ENCODE measurements around the gene DNAH9. TPM values are rescaled to one million over a fixed set of nuclear protein-coding genes. Genes with fewer than 3 reads are reported as not detected.

The DNAH9 gene
- total RNA-seq, 1 donor from 2014 or later = under 0.01 TPM

DNA sequence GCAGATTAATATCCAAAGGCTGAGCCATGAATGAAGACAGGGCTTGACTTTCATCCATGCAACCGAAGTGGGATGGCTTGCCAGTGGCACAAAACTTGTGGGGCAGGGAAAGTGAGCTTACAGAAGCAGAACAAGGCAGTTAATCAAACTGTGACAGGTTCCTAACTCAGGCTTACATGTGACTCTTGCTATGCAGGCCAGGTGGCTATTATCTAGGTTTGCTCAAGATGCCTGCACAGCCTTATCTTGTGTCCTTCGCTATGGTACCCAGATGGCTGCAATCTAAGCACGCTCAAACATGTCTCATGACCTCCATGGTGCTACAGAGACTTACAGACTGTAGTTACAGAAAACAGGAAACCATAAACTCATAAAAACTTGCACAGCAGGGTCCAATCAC lies 8.6 kb upstream of the DNAH9 start:
- no peak for DNase-seq (ENCODE audit: low read depth in 2 of 2)

DNA sequence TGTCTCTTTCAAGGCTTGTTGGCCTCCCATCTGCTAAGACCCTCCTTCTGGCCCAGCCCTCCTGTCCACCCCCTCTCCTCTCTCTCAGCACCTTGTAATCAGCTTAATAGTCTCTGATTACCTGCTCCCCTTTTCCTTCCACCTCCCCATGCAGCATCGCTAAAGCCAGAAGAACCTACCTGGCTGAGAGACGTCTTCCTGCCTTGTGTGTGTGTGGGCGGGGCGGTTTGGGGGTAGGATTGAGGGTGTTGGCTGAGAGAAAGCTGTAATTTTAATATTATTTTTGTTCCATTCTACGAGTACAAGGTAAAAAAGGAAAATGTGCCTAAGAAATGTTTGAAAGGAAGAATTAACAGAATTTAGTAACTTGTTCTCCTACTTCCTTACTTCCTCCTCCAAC lies 3.4 kb downstream of the DNAH9 start:
- no peak for DNase-seq (ENCODE audit: low read depth in 2 of 2)

DNA sequence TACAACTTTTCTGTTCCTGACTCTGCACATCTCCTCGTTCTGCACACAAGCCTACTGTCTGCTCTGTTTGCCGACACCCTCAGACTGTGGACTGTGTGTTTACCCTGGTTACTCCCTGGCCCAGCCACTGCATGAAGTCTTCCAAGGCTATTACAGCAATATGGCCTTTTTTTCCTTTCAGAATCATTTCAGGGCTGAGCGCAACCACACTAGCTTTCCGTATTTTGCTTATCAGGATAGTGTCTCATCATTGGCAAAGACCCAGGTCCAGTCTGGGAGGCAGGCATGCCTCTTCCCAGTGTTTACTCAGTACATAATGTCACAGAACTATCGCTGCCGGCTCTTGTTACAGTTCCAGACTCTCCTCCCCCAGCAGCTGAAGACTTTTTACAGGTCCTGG lies 10.1 kb downstream of the DNAH9 start:
- DNase-seq (ENCODE audit: low read depth in 2 of 2) = no peak

DNA sequence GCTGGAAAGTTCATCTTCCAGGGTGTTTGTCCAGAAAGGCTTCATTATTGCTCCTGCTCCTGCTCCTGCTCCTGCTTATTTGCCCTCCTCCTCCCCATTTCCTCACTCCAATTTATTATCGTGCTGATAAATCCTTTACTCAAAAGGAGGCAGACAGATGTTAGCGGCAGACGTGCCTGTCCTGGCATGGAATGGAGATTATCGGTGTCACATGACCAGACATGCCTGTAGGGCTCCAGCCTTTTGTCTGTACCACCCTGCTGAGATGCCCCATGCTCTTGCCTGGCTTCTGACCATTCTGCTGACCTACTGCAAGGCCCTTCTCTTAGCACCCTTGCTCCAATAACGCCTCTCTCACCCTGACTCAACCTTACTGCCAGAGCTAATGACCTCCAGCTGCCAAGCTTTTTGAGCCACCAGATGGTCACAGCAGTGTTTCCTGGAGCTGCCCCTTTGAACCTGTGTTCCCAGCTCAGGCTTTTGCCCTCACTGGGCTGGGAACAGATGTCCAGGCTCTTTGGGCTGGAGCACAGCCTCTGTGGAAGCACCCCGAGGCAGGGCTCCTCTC lies 12.8 kb downstream of the DNAH9 start:
- no peak for DNase-seq (ENCODE audit: low read depth in 2 of 2)

DNA sequence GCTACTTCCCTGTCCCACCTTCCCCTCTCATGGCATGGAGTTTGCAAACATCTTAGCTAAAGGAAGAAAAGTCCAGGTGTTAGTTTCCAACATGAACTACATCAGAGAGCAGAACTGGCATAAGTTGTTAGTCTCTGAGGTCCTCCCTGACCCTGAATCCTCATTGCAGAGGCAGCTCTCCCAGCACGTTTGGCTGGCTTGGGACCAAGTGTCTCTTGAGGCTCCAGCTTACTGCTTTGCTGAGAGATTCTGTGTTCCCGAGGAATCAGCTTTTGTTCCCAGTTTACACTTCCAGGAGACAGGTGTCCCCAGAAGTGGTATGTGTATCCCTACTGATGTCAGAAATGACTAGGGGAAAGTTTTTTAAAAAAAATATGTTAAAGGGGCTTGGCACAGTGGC lies 14.7 kb downstream of the DNAH9 start:
- DNase-seq (ENCODE audit: low read depth in 2 of 2) = no peak

DNA sequence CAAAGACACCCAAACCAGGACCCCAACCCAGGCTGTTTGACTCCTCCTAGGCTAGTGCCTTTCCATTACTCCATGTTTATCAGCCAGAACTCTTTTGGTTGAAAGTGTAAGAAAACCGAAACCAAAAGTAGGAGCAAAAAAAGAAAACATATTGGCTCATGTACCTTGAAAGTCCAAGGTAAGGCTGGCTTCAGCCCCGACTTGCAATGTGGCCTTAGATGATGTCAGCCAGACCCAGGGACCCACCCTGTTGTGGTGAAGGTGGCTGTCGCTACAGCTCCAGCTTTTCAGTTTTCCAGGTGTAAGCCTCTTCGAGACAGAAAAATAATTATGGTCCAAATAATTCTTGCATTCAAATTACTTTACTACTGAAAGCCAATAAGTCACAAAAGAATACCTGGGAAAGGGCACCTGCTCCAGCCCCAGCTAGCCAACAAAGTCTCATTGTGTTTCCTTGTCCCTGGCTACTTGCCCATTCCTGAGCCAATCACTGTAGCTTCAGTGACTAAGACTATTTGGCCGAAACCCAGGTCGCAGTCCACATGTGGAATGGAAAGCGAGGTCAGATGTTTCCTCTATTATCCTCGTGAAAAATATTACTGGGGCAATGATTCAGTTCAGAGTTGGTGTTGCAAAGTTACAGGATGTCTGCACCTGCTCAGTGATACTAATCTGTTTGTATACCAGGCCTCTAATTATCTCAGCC lies 20.7 kb downstream of the DNAH9 start:
- DNase-seq (ENCODE audit: low read depth in 2 of 2) = peak; percentile 36 to 45

DNA sequence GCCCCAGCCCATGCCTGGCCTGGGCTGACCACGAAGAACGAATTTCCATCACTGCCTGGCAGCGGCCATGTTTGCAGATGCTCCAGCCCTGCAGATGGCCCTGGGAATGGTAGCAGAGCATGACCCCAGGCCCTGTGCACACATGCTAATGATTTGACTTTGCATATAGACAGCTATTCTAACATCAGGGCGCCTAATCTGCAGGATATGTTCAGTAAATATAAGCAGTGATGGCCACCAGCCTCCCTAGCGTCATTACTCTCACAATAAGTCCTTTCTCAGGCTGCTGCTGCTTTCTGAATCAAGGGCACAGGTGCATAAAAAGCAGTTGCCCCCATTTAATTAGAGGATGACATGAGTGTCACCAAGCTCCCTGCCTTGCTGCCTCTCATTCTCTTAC lies 24.2 kb downstream of the DNAH9 start:
- DNase-seq (ENCODE audit: low read depth in 2 of 2) = no peak

DNA sequence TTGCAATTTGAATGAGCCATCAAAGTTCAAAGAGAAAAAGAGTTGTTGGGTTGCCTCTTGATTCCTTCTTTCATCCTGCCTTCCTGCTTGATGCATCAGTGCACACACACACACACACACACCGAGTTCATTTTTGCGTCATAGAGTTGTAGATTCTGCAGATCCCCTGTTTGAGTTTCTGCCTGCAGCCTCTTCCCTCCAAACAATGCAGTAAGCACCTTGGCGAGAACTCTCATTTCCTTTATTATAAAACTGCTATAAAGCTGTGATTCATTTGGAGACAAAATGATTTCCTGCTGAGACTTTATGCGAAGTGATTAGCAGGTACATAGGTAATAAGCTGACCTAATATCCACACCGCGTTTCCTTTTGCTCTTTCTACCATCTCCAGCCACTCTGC lies 26.7 kb downstream of the DNAH9 start:
- no peak for DNase-seq (ENCODE audit: low read depth in 2 of 2)

DNA sequence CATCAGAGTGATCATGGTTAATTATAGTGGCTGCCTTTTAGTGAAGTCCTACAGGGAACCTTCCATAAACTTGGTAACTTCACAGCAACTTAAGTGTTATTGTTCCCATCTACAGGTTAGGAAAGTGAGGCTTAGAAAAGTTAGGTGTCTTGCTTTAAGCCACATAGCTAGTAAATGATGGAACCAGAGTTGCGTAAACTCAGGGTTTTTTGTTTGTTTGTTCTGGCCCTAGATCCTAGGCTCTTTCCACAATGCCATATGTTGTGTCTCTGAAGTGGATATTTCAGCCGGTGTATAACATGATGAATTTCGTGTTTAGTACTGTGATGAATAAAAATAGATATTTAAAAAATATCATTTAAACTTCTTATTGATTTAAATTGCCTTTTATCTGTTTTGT lies 27.6 kb downstream of the DNAH9 start:
- DNase-seq (ENCODE audit: low read depth in 2 of 2) = no peak

DNA sequence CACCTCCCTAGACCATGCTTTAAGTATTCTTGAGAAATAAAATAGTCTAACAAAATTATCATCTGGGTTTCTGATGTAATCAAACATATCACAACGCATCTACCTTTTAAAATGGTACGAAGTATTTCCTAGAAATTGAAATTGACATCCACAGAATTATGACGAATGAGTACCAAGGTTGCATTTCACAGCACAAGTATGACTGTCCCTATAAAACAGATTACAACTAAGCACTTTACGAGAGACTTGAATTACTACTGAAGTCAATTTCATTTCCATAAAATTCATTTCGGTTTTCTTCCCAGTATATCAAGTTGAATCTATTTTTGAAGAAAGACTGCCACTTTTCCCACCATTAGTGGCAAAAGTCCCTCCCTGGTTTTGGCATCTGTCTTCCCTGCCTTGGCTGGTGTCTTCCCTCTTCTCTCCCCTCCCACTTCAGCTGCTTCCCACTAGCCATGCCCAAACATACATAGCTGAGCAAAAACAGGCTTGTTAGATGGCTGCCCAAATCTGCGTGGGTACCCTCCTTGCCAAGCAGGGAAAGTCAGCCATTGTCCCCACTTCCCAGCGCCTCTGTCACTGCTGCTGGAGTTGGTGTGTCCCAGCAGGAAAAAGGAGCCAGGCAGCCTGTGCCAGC lies 29.2 kb downstream of the DNAH9 start:
- no peak for DNase-seq (ENCODE audit: low read depth in 2 of 2)

DNA sequence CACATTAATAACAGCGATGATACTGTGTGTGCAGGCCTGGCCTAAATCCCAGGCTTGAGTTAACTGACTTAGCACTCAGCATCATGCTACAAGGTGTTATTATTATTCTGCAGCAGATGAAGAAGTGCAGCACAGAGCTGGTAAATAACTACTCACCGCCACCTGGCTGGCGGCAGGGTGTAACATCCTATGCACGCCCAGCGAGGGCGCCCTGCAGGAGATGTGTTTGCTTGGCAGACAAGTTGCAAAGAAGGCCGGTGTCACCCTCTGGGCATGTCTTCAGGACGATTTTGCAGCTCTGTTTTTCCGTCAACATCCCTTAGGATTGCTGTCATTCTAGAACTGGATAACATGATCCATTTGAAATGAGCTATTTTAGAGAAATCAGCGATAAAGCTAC lies 30.1 kb downstream of the DNAH9 start:
- DNase-seq (ENCODE audit: low read depth in 2 of 2) = no peak

DNA sequence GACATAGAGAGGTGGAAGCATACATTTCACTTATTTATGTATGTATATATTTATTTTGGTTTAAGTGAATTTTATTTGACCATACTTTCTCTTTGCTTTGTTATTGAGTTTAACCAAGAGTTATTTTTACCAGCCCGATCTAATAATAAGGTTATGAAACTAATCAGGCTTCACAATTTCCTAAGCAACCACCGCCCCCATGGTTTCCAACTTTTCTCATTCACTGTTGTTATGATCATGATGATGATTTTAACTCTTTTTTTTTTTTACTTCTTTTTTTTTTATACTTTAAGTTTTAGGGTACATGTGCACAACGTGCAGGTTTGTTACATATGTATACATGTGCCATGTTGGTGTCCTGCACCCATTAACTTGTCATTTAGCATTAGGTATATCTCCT lies 30.6 kb downstream of the DNAH9 start:
- no peak for DNase-seq (ENCODE audit: low read depth in 2 of 2)

DNA sequence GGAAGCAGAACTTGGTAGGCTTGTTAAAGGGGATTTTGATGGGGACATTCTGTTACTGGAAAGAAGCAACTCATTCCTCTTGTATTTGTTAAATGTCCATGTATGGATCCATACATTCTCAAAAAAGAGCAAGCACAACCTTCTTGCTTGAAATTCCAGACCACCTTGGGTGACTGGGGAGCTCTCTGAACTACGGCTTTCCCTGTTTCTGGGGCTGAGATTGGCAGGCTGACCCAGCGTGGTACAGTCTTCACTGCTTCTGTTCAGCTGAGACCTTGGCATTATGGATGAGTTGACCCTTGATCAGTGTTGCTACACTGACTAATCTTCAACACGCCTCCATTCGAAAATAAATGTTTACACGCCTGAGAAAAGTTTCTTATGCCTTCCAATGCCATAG lies 38.5 kb downstream of the DNAH9 start:
- no peak for DNase-seq (ENCODE audit: low read depth in 2 of 2)

DNA sequence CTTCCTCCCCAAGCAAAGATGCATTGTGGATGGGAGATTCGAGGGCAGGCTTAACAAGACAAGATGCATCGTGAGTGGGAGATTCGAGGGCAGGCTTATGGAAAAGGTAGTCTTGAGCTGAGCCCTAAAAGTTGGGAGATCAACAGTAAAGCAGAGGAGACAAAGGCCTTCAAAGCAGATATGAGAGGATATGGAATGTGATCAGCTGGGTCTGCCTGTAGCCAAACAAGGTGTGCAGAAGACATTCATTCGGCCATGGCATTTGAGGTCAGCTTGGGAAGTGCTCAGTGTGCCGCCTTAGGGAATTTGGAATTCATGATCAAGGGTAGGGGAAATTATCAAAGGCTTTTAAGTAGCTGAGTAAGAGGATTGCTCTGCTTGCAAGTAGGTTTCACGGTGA lies 39.5 kb downstream of the DNAH9 start:
- no peak for DNase-seq (ENCODE audit: low read depth in 2 of 2)

DNA sequence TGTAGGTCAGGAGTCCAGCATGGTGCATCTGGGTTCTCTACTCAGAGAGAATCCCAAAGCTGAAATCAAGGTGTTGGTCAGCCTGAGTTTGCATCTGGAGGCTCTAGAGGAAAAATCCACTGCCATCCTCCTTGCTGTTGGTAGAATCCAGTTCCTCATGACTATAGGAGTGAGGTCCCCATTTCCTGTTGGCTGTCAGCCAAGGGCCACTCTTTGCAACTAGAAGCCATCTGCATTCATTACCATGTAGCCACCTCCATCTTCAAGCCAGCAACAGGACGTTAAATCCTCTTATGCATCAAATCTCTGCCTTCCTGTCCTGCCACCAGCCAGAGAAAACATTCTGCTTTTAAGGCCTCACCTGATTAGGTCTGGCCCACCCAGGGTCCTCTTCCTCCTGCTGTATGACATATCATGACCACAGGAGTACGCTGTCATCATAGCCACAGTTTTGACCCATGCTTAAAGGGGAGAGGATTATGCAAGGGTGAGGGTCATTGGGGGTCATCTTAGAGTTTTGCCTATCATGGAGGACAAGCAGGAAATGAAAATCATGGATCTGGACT lies 40.5 kb downstream of the DNAH9 start:
- DNase-seq (ENCODE audit: low read depth in 2 of 2) = no peak

DNA sequence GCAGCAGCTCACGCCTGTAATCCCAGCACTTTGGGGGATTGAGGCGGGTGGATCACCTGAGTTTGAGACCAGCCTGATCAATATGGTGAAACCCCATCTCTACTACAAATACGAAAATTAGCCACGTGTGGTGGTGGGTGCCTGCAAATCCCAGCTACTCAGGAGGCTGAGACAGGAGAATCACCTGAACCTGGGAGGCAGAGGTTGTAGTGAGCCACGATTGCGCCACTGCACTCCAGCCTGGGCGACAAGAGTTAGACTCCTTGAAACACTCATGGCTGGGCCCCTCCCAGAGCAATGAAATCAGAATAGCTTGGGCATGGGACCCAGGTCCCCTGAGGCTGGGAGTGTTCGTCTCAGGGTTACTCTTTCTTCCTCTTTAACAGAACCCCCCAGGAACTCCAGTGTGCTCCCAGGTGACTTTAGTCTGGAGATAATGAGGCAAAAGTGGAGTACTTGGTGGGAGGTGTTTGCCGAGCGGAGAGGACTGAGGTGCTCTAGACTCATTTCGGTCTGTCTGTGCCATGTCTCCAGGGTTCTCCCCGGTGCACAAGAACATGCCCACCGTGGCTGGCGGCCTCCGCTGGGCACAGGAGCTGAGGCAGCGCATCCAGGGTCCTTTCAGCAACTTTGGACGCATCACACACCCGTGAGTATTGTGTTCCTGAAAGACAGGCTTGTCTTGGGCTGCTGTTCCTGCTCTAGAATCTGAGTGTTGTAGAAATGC lies 41.6 kb downstream of the DNAH9 start:
- no peak for DNase-seq (ENCODE audit: low read depth in 2 of 2)

DNA sequence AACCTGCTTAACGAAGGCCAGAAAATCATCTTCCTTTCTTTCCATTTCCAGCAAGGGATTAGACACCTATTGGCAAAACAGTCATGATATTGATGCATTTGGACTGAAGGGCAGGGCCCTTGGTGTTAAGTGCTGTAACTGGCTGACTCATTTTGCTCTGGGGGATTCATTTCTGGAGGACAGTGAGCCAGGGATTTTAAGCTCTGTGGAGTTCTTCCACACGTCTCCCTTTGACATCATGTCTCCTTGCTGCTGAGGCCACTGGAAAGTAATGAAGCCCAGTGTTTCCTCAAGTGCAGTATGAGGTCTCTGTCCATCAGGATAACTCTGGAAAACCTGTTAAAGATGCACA lies 42.2 kb downstream of the DNAH9 start:
- DNase-seq (ENCODE audit: low read depth in 2 of 2) = no peak

DNA sequence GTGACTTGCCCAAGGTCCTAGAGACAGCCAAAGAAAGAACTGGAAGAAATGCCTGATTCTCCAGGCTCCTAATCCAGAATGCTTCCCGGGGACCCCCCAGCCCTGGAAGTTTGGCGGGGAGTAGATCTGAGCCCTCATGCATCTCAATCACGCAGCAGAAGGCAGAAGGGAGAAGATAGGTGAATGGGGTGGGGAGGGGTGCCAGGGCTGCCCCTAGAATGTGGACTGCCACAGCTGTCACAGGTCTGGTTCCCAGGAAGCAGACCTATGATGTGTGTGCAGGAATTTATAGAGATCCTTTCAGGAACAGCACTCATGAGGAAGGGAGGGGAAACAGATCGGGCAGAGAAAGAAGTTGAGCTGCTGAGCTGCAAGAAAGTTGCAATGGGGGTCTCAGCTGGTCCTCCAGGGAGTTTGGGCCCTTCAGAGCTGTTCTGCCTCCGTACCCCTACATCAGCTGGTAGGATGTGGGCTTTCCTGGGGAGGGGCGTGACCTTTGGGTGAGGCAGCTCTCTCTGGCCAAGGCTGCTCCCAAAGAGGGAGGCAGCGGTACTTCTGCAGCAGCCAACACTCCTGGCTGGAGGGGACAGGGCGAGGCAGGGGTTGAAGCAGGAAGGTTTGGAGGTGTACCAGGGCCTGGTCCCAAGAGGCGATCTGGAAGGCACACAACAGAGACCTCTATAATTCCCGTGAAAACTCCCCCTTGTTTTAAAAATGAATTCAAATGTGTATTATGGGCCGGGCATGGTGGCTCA lies 43.4 kb downstream of the DNAH9 start:
- no peak for DNase-seq (ENCODE audit: low read depth in 2 of 2)

DNA sequence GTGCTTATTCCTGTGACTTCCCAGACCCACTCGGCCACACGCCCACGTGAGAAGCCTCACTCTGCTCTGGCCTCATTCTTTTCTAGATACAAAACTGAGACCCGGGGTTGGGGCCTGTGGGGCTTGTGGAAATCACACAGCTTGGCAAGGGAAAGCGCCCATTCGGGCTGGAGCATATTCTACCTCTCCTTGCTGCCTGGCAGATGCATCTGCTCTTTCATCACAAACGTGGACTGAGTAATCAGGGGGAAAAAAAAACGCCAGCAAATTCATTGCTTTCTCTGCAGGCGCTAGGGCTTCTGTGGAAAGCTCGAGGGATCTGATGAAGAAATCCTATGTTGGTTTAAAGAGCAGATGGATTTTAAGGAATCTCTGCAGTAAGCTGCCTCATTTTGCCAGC lies 44.4 kb downstream of the DNAH9 start:
- DNase-seq (ENCODE audit: low read depth in 2 of 2) = no peak

DNA sequence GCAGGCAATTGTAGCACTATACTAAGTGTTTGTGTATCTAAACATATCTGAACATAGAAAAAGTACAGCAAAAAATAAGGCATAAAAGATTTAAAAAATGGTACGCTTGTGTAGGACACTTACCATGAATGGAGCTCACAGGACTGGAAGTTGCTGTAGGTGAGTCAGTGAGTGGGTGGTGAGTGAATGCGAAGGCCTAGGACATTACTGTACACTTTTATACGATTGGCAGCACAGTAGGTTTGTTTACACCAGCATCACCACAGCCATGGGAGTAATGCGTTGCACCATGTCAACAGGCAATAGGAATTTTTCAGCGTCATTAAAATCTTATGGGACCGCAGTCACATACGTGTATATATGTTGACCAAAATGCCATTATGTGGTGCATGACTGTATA lies 45.6 kb downstream of the DNAH9 start:
- no peak for DNase-seq (ENCODE audit: low read depth in 2 of 2)

Measured in dermis microvascular lymphatic vessel endothelial cell (primary cell).